Measurements from ENCODE around the gene NECTIN3. TPM values are rescaled to one million over a fixed set of nuclear protein-coding genes. Genes with fewer than 3 reads are reported as not detected.

Gene NECTIN3
- total and polyA plus RNA-seq, 3 donors from 2014 or later, result 84.9 to 119 (median 97.1) TPM

GRCh38 chr3:111107662-111108035 lies 36.0 kb downstream of the NECTIN3 start:
- WGBS, 2 donors, result 59 to 60% methylated on average over 2 of the region's 2 CpGs

DNA sequence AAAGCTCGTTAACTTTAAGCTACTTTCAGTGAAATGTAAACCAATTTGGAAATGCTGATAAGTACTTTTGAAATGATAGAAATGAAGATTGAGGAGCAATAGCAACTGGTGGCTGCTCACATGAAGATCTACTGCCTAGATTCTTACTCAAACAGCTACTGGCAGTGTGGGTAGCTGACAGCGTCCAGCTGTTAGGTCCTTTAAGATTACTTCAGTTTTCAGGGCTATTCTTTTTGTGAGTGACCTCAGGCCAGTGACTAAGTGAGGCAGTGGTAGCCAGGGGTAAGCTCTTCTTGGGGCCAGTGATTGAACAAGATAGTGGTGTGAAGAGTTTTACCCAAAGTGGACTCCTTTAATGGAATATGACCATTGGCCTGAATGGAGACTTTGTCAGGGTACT lies 41.3 kb downstream of the NECTIN3 start:
- Histone ChIP-seq H3K4me3 (no peak overlapping the region), H3K27ac (no peak overlapping the region), H3K36me3 (ENCODE audit: low read depth, missing control alignments) (no peaks in the 10 kb centered on the region), H3K27me3 (no peaks in the 10 kb centered on the region), H3K9me3 (no peaks in the 10 kb centered on the region), H3K4me1 (no peaks in the 10 kb centered on the region)
- intact Hi-C loops (cut with DNase I; ENCODE audit: low total_unique reads), result no loop called here
- 81 to 88% methylated on average over 2 of the region's 2 CpGs for WGBS, 2 donors
- TF ChIP-seq CTCF (IDR thresholded peaks at IDR 0.05), result no peak
- no peak for TF ChIP-seq POLR2A (IDR thresholded peaks at IDR 0.05)
- DNase-seq, result no peak

More at GRCh38 chr3:111107662-111108035, 36.0 kb downstream of the NECTIN3 start:
- no peak for DNase-seq
- Histone ChIP-seq H3K27me3 (no peaks in the 10 kb centered on the region), H3K9me3 (no peaks in the 10 kb centered on the region), H3K4me1 (no peaks in the 10 kb centered on the region), H3K27ac (no peak overlapping the region), H3K4me3 (no peak overlapping the region), H3K36me3 (ENCODE audit: low read depth, missing control alignments) (no peaks in the 10 kb centered on the region)
- no peak for TF ChIP-seq POLR2A (IDR thresholded peaks at IDR 0.05)
- no peak for TF ChIP-seq CTCF (IDR thresholded peaks at IDR 0.05)
- intact Hi-C loops (cut with DNase I; ENCODE audit: low total_unique reads), result no loop called here

DNA sequence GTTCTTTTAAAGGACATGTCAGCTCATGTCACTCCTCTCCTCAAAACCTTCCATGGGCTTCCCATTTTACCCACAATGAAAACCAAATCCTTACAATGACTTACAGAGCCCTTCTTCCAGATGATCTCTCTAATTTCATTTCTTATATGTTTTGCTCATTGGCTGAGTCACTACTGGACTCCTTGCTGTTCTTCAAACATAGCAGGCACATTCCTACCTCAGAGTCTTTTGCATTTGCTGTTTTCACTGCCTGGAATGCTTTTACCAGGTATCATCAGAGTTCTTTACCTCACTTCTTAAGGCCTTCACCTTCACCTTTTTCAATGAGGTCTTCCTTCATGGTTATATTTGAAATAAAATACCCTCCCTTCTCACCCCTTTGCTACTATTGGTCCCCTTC lies 57.3 kb downstream of the NECTIN3 start:
- no peak overlapping the region for H3K27ac ChIP-seq
- no peaks in the 10 kb centered on the region for H3K27me3 ChIP-seq
- no peaks in the 10 kb centered on the region for H3K9me3 ChIP-seq
- H3K4me1 ChIP-seq, result no peaks in the 10 kb centered on the region
- no peak overlapping the region for H3K4me3 ChIP-seq
- TF ChIP-seq CTCF (IDR thresholded peaks at IDR 0.05), result no peak
- TF ChIP-seq POLR2A (IDR thresholded peaks at IDR 0.05), result no peak
- H3K36me3 ChIP-seq (ENCODE audit: low read depth, missing control alignments), result no peaks in the 10 kb centered on the region
- intact Hi-C loops (cut with DNase I; ENCODE audit: low total_unique reads), result no loop called here
- DNase-seq, result no peak

GRCh38 chr3:111130827-111131226 lies 59.2 kb downstream of the NECTIN3 start:
- DNase-seq, result no peak
- Histone ChIP-seq H3K27me3 (no peaks in the 10 kb centered on the region), H3K4me1 (no peaks in the 10 kb centered on the region), H3K27ac (no peak overlapping the region), H3K4me3 (no peak overlapping the region), H3K9me3 (no peaks in the 10 kb centered on the region), H3K36me3 (ENCODE audit: low read depth, missing control alignments) (no peaks in the 10 kb centered on the region)
- intact Hi-C loops (cut with DNase I; ENCODE audit: low total_unique reads), result no loop called here
- WGBS, 2 donors, result 95 to 96% methylated on average over 1 of the region's 1 CpG
- TF ChIP-seq CTCF (IDR thresholded peaks at IDR 0.05) (no peak), POLR2A (IDR thresholded peaks at IDR 0.05) (no peak)

GRCh38 chr3:111134302-111134701 lies 62.7 kb downstream of the NECTIN3 start:
- no peak overlapping the region for H3K27ac ChIP-seq
- intact Hi-C loops (cut with DNase I; ENCODE audit: low total_unique reads), result no loop called here
- H3K36me3 ChIP-seq (ENCODE audit: low read depth, missing control alignments), result no peaks in the 10 kb centered on the region
- DNase-seq, result no peak
- no peaks in the 10 kb centered on the region for H3K9me3 ChIP-seq
- H3K27me3 ChIP-seq, result no peaks in the 10 kb centered on the region
- H3K4me1 ChIP-seq, result no peaks in the 10 kb centered on the region
- TF ChIP-seq CTCF (IDR thresholded peaks at IDR 0.05) (no peak), POLR2A (IDR thresholded peaks at IDR 0.05) (no peak)
- no peak overlapping the region for H3K4me3 ChIP-seq

Data from testis (tissue), 3 donors.